Liver (tissue), 9 donors: Measurements from ENCODE around the gene ST8SIA6. TPM values are rescaled to one million over a fixed set of nuclear protein-coding genes. Genes with fewer than 3 reads are reported as not detected.

Experiments
- DNase-seq: peaks from one replicate; pipeline ENCODE4 v3.0.0-alpha.2; 2017; ENCODE audit warnings: low spot score
- H3K27ac ChIP-seq, 2 donors: one replicate each; pipeline ENCODE4 v1.7.0; 2013; ENCODE audit warnings: inconsistent platforms in 2 of 2, low read length in 2 of 2, control low read depth in 1 of 2, low read depth in 1 of 2, mild to moderate bottlenecking in 1 of 2
- H3K27me3 ChIP-seq, 4 donors: one replicate each; pipeline versions ENCODE4 v1.6.1 to v1.7.0; 2013; ENCODE audit warnings: low read length in 3 of 4, inconsistent platforms in 1 of 4, mild to moderate bottlenecking in 1 of 4, moderate library complexity in 1 of 4; ENCODE audit not compliant: control insufficient read depth in 4 of 4, insufficient read depth in 4 of 4
- H3K36me3 ChIP-seq, 4 donors: one replicate each; pipeline versions ENCODE4 v1.6.1 to v1.7.0; 2013; ENCODE audit warnings: low read length in 3 of 4, mild to moderate bottlenecking in 3 of 4, low read depth in 1 of 4, moderate library complexity in 1 of 4; ENCODE audit not compliant: control insufficient read depth in 4 of 4, insufficient read depth in 3 of 4
- H3K4me1 ChIP-seq, 4 donors: one replicate each; pipeline versions ENCODE4 v1.6.1 to v1.7.0; 2013; ENCODE audit warnings: low read length in 3 of 4, mild to moderate bottlenecking in 3 of 4, moderate library complexity in 1 of 4; ENCODE audit not compliant: control insufficient read depth in 4 of 4, insufficient read depth in 4 of 4
- H3K4me3 ChIP-seq, 3 donors: one replicate each; pipeline versions ENCODE4 v1.6.1 to v1.7.0; 2013; ENCODE audit warnings: low read length in 3 of 3, control low read depth in 1 of 3, low read depth in 1 of 3, mild to moderate bottlenecking in 1 of 3
- H3K9ac ChIP-seq, 2 donors: one replicate each; pipeline ENCODE4 v1.7.0; 2013; ENCODE audit warnings: low read length in 2 of 2, mild to moderate bottlenecking in 2 of 2, moderate library complexity in 2 of 2, control low read depth in 1 of 2, low read depth in 1 of 2
- H3K9me3 ChIP-seq, 4 donors: one replicate each; pipeline versions ENCODE4 v1.6.1 to v1.7.0; 2013; ENCODE audit warnings: low read length in 3 of 4; ENCODE audit not compliant: control insufficient read depth in 4 of 4
- ATF3 ChIP-seq: IDR thresholded peaks from 2 replicates; pipeline ENCODE4 v1.6.1; 2016; ENCODE audit warnings: antibody characterized with exemption
- CTCF ChIP-seq: fragments of 150-350 bp; IDR thresholded peaks from 2 replicates; pipeline ENCODE4 v1.5.1; 2017; ENCODE audit warnings: improper control_type of control experiment, low read depth, low read length; ENCODE audit not compliant: missing input control
- EGR1 ChIP-seq, 2 donors: IDR thresholded peaks; 2 replicates each; pipeline ENCODE4 v1.6.1; 2016 to 2018; ENCODE audit warnings: antibody characterized with exemption in 2 of 2, low read depth in 2 of 2
- FOXA1 ChIP-seq: IDR thresholded peaks from 2 replicates; pipeline ENCODE4 v1.6.1; 2016; ENCODE audit warnings: antibody characterized with exemption
- FOXA2 ChIP-seq: IDR thresholded peaks from 2 replicates; pipeline ENCODE4 v1.6.1; 2016; ENCODE audit warnings: antibody characterized with exemption
- GABPA ChIP-seq, 2 donors: IDR thresholded peaks in 1 of 2; conservative IDR thresholded peaks in 1 of 2; 2 replicates each; pipeline ENCODE4 v1.6.1; 2016; ENCODE audit warnings: antibody characterized with exemption in 2 of 2, mild to moderate bottlenecking in 1 of 2, moderate library complexity in 1 of 2
- HNF4A ChIP-seq, 2 donors: conservative IDR thresholded peaks; 2 replicates each; pipeline ENCODE4 v1.6.1; 2016; ENCODE audit warnings: antibody characterized with exemption in 2 of 2, mild to moderate bottlenecking in 2 of 2
- HNF4G ChIP-seq: IDR thresholded peaks from 2 replicates; pipeline ENCODE4 v1.6.1; 2016; ENCODE audit warnings: antibody characterized with exemption
- JUND ChIP-seq, 2 donors: IDR thresholded peaks; 2 replicates each; pipeline ENCODE4 v1.6.1; 2016; ENCODE audit warnings: antibody characterized with exemption in 2 of 2
- MAX ChIP-seq: IDR thresholded peaks from 2 replicates; pipeline ENCODE4 v1.6.1; 2016; ENCODE audit warnings: antibody characterized with exemption
- NR2F2 ChIP-seq: IDR thresholded peaks from 2 replicates; pipeline ENCODE4 v1.6.1; 2016; ENCODE audit warnings: antibody characterized with exemption
- RAD21 ChIP-seq, 2 donors: IDR thresholded peaks; 2 replicates each; pipeline ENCODE4 v1.6.1; 2016; ENCODE audit warnings: antibody characterized with exemption in 2 of 2, mild to moderate bottlenecking in 2 of 2
- REST ChIP-seq: IDR thresholded peaks from 2 replicates; pipeline ENCODE4 v1.6.1; 2016; ENCODE audit warnings: antibody characterized with exemption, mild to moderate bottlenecking
- RXRA ChIP-seq, 2 donors: IDR thresholded peaks; 2 replicates each; pipeline ENCODE4 v1.6.1; 2017 to 2018; ENCODE audit warnings: antibody characterized with exemption in 2 of 2, mild to moderate bottlenecking in 1 of 2
- SP1 ChIP-seq: IDR thresholded peaks from 2 replicates; pipeline ENCODE4 v1.6.1; 2018; ENCODE audit warnings: antibody characterized with exemption, mild to moderate bottlenecking
- TAF1 ChIP-seq: conservative IDR thresholded peaks from 2 replicates; pipeline ENCODE4 v1.6.1; 2016; ENCODE audit warnings: antibody characterized with exemption, mild to moderate bottlenecking
- YY1 ChIP-seq: IDR thresholded peaks from 2 replicates; pipeline ENCODE4 v1.6.1; 2016; ENCODE audit warnings: antibody characterized with exemption, mild to moderate bottlenecking
- ZBTB33 ChIP-seq: IDR thresholded peaks from 2 replicates; pipeline ENCODE4 v1.6.1; 2016; ENCODE audit warnings: antibody characterized with exemption
- WGBS: extraction: QIAGEN DNeasy Blood & Tissue Kit; methylation state at CpG from one replicate; pipeline ENCODE4 v1.1.7; 2013; 5-methylcytosine and 5-hydroxymethylcytosine counted together
- polyA plus RNA-seq, 2 donors: library from polyadenylated mRNA; stranded (reverse) in 1 of 2; unstranded in 1 of 2; fragments of 200-250 nt in 1 of 2; fragments of >200 nt in 1 of 2; fragmentation: Nextera tagmentation in 1 of 2; extraction: Ambion mirVana in 1 of 2; gene quantifications; one replicate each; pipeline versions ENCODE4 v1.2.1 to v1.2.3, GENCODE V29; 2013 to 2015
- total RNA-seq, 2 donors: library from RNA; depleted of rRNA; stranded (reverse); fragments of >200 nt; gene quantifications; one replicate each; pipeline ENCODE4 v1.2.3, GENCODE V29; 2014
- donor health status: healthy.
- donor health status: healthy.
- donor health status: healthy.
- donor health status: healthy.
- donor health status: healthy.

ST8SIA6 gene
- total and polyA plus RNA-seq, 4 donors: 0.53 to 5.8 (median 1.0) TPM

GRCh38 chr10:17457083-17457482 is 2.7 kb upstream of the ST8SIA6 start:
- Histone ChIP-seq H3K36me3 (no peaks in the 10 kb centered on the region), H3K9me3 (no peaks in the 10 kb centered on the region), H3K9ac (no peak overlapping the region), H3K27ac (no peak overlapping the region), H3K4me3 (no peak overlapping the region), H3K27me3 (peaks cover 0 to 9% (median 4%) of the 10 kb centered on the region in 4 donors), H3K4me1 (peaks cover 5 to 13% (median 9%) of the 10 kb centered on the region in 4 donors)
- DNase-seq: no peak
- WGBS: 80% methylated on average over 2 of the region's 2 CpGs
- TF ChIP-seq RAD21 (IDR thresholded peaks at IDR 0.05): no peak
- TF ChIP-seq EGR1 (IDR thresholded peaks at IDR 0.05; ENCODE audit: low read depth in 2 of 2): no peak
- TF ChIP-seq HNF4G: no peak
- TF ChIP-seq CTCF: no peak
- no peak for TF ChIP-seq MAX
- TF ChIP-seq RXRA (IDR thresholded peaks at IDR 0.05): no peak
- no peak for TF ChIP-seq REST
- TF ChIP-seq ATF3: no peak
- TF ChIP-seq ZBTB33: no peak
- no peak for TF ChIP-seq JUND (IDR thresholded peaks at IDR 0.05)
- TF ChIP-seq GABPA (IDR thresholded peaks at IDR 0.05 in 1 of 2, conservative IDR thresholded peaks at IDR 0.05 in 1 of 2): no peak
- no peak for TF ChIP-seq FOXA2
- no peak for TF ChIP-seq TAF1
- no peak for TF ChIP-seq HNF4A (conservative IDR thresholded peaks at IDR 0.05)
- no peak for TF ChIP-seq YY1
- no peak for TF ChIP-seq NR2F2
- TF ChIP-seq SP1: no peak
- no peak for TF ChIP-seq FOXA1
